GM12878 (cell line): ENCODE results near the gene RPS8. TPM values are rescaled to one million over a fixed set of nuclear protein-coding genes. Genes with fewer than 3 reads are reported as not detected.

Source experiments
- ASH2L ChIP-seq: fragments of 300-600, 200-600 bp; sonication (generic); IDR thresholded peaks from 2 replicates; pipeline ENCODE4 v1.6.1; 2017; ENCODE audit warnings: low read depth, mild to moderate bottlenecking, borderline replicate concordance
- BACH1 ChIP-seq: fragments of 450-650 bp; IDR thresholded peaks from 2 replicates; pipeline ENCODE4 v1.6.1; 2017; ENCODE audit warnings: mild to moderate bottlenecking, borderline replicate concordance
- BCL11A ChIP-seq: IDR thresholded peaks from 2 replicates; pipeline ENCODE4 v1.6.1; 2011; ENCODE audit warnings: low read depth, low read length
- BHLHE40 ChIP-seq, 2 experiments: fragments of 450-650 bp in 1 of 2; IDR thresholded peaks; 2 replicates each; pipeline ENCODE4 v1.6.1; 2011 to 2017; ENCODE audit warnings: low read depth in 2 of 2, borderline replicate concordance in 1 of 2, improper control_type of control experiment in 1 of 2, low read length in 1 of 2, mild to moderate bottlenecking in 1 of 2
- CBX5 ChIP-seq: sonication (generic); IDR thresholded peaks from 2 replicates; pipeline ENCODE4 v1.6.1; 2016; ENCODE audit warnings: low read depth, moderate library complexity, mild to moderate bottlenecking, inconsistent platforms
- CHD1 ChIP-seq: IDR thresholded peaks from 2 replicates; pipeline ENCODE4 v1.6.1; 2012; ENCODE audit warnings: low read depth, low read length, improper control_type of control experiment
- EGR1 ChIP-seq, 2 experiments: IDR thresholded peaks; 1 replicate in 1 of 2; 2 replicates in 1 of 2; pipeline ENCODE4 v1.6.1; 2011 to 2012; ENCODE audit warnings: low read depth in 2 of 2, low read length in 2 of 2, borderline replicate concordance in 1 of 2, mild to moderate bottlenecking in 1 of 2, moderate library complexity in 1 of 2
- EZH2 ChIP-seq: IDR thresholded peaks from 2 replicates; pipeline ENCODE4 v1.6.1; 2012; ENCODE audit warnings: low read depth, mild to moderate bottlenecking, control low read depth, inconsistent platforms, low read length, borderline replicate concordance; ENCODE audit not compliant: control insufficient read depth
- HDAC6 ChIP-seq: fragments of 200-600 bp; sonication (generic); IDR thresholded peaks from one replicate; pipeline ENCODE4 v1.8.0; 2017; ENCODE audit warnings: antibody characterized with exemption; ENCODE audit not compliant: unreplicated experiment
- IRF4 ChIP-seq: IDR thresholded peaks from 2 replicates; pipeline ENCODE4 v1.6.1; 2011; ENCODE audit warnings: low read depth, low read length
- JUND ChIP-seq: IDR thresholded peaks from 2 replicates; pipeline ENCODE4 v1.6.1; 2012; ENCODE audit warnings: low read depth, mild to moderate bottlenecking, low read length, improper control_type of control experiment, moderate library complexity
- MEF2B ChIP-seq: fragments of 450-650 bp; IDR thresholded peaks from 2 replicates; pipeline ENCODE4 v1.6.1; 2018; ENCODE audit warnings: mild to moderate bottlenecking, moderate library complexity; ENCODE audit not compliant: partially characterized antibody, poor library complexity, severe bottlenecking
- MXI1 ChIP-seq: fragments of 150-350 bp; IDR thresholded peaks from 2 replicates; pipeline ENCODE4 v1.6.1; 2011; ENCODE audit warnings: low read depth, mild to moderate bottlenecking, inconsistent platforms, low read length, improper control_type of control experiment
- NBN ChIP-seq: fragments of 450-650 bp; IDR thresholded peaks from 2 replicates; pipeline ENCODE4 v1.6.1; 2016
- NR2C2 ChIP-seq: IDR thresholded peaks from 2 replicates; pipeline ENCODE4 v1.6.1; 2011; ENCODE audit warnings: borderline replicate concordance, low read depth; ENCODE audit not compliant: control insufficient read depth, insufficient read length
- RAD51 ChIP-seq: fragments of 450-650 bp; IDR thresholded peaks from 2 replicates; pipeline ENCODE4 v1.6.1; 2016; ENCODE audit warnings: moderate library complexity, mild to moderate bottlenecking, inconsistent platforms
- RCOR1 ChIP-seq: conservative IDR thresholded peaks from 2 replicates; pipeline ENCODE4 v1.6.1; 2012; ENCODE audit warnings: low read depth, low read length, improper control_type of control experiment
- RUNX3 ChIP-seq: IDR thresholded peaks from 2 replicates; pipeline ENCODE4 v1.6.1; 2012; ENCODE audit warnings: low read length, inconsistent platforms
- SMAD5 ChIP-seq: IDR thresholded peaks from 2 replicates; pipeline ENCODE4 v1.6.1; 2016; ENCODE audit warnings: antibody characterized with exemption, low read depth
- SPI1 ChIP-seq: IDR thresholded peaks from 2 replicates; pipeline ENCODE4 v1.6.1; 2011; ENCODE audit warnings: low read depth, mild to moderate bottlenecking, low read length, moderate library complexity, borderline replicate concordance; ENCODE audit not compliant: insufficient read depth
- STAT3 ChIP-seq: IDR thresholded peaks from 2 replicates; pipeline ENCODE4 v1.6.1; 2011; ENCODE audit warnings: low read depth, low read length, improper control_type of control experiment
- WRNIP1 ChIP-seq: IDR thresholded peaks from 2 replicates; pipeline ENCODE4 v1.6.1; 2011; ENCODE audit warnings: low read depth, low read length, improper control_type of control experiment, borderline replicate concordance
- YY1 ChIP-seq: IDR thresholded peaks from 2 replicates; pipeline ENCODE4 v1.6.1; 2011; ENCODE audit warnings: low read depth, mild to moderate bottlenecking, low read length
- ZNF217 ChIP-seq: fragments of 450-650 bp; IDR thresholded peaks from 2 replicates; pipeline ENCODE4 v1.6.1; 2017; ENCODE audit warnings: antibody characterized with exemption, mild to moderate bottlenecking
- polyA plus RNA-seq, 11 experiments: library from polyadenylated mRNA; depleted of rRNA in 4 of 11; unstranded in 6 of 11; stranded (reverse) in 5 of 11; fragments of >200 nt; fragmentation: Nextera tagmentation in 4 of 11; fragmentation: Illumina TruSeq in 1 of 11; extraction: Ambion mirVana in 4 of 11; extraction: Trizol in 1 of 11; gene quantifications; 1 replicate in 1 of 11; 2 replicates in 10 of 11; pipeline versions ENCODE4 v1.2.1 to v1.2.3, GENCODE V29; 2011 to 2016; ENCODE audit warnings: inconsistent platforms in 2 of 11, missing spikeins in 2 of 11, low read depth in 1 of 11
- total RNA-seq, 4 experiments: library from RNA; depleted of rRNA in 3 of 4; stranded (reverse); fragments of >200 nt in 3 of 4; fragmentation: Illumina TruSeq in 1 of 4; extraction: Trizol in 1 of 4; gene quantifications; 2 replicates each; pipeline versions ENCODE4 v1.2.1 to v1.2.3, GENCODE V29; 2013 to 2021
- TF ChIP-seq, protein P1 (sequence below): fragments of 450-650 bp; IDR thresholded peaks from 2 replicates; pipeline ENCODE4 v1.6.1; 2017; ENCODE audit warnings: antibody characterized with exemption, mild to moderate bottlenecking, moderate library complexity
- TF ChIP-seq, protein P2 (sequence below): fragments of 450-650 bp; IDR thresholded peaks from 2 replicates; pipeline ENCODE4 v1.6.1; 2016; ENCODE audit warnings: mild to moderate bottlenecking

RPS8 gene
- total and polyA plus RNA-seq, 10 of the 15 experiments (the other 5 are each of a cell fraction or from before 2014, with no cell fraction given), result 1,296 to 3,461 (median 2,877) TPM

DNA sequence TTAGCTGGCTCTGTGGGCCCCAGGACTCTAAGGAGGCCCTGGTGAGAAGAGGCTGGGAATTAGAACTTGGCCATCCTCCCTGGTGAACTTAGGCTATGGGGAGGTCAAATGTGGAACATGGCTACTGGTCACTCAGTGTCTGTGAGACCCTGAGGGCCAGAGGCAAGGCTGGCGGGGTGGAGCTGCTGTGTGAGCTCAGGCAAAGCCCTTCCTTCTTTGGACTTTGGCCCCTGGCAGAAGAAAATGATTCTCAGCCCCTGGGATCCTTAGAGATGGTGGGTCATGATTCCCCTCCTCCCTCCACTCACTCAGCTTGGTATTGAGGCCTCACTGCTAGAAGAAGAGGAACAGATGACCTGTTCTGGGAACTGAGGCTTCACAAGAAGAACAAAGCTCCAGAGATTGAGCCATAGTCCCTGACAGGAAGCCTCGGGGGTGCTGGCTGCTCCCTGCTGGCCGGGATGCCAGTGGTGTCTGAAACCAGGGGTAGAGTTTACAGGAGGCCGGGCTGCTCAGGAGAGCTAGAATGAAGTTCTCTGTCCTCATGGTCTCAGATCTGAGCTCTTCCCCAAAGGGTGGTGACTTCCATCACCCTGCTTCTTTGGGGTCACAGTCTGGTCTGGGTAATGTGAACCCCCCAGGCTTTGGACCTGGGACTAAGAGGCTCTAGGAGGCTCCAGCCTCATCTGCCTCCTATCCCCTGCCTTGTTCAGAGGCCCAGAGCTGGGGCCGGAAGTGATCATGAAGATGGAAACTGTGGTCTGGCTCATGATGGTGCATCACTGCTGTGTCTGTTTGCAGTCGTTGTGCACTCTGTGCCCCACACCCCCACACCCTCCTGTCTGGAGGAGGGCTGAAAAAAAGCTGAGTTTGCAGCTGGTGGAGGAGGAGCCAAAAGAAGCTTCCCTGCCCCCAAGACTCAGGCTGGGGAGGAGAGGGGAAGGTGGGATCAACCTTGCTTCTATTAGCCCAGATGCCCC lies 33.9 kb downstream of the RPS8 start (continued):
- TF ChIP-seq ASH2L (peak; percentile 45; the same call in 1 of the 2 replicates), SMAD5 (no peak; the same call in 1 of the 2 replicates), ZNF217 (no peak), MXI1 (no peak), NBN (peak; percentile 66; the same call in 1 of the 2 replicates), BHLHE40 (IDR thresholded peaks at IDR 0.05; ENCODE audit: borderline replicate concordance in 1 of 2, low read depth in 2 of 2, low read length in 1 of 2) (peak; percentile 16 to 37; a peak in 1 of 4 replicates), STAT3 (no peak), WRNIP1 (no peak), NR2C2 (no peak), BACH1 (no peak), RAD51 (no peak), CHD1 (no peak), EZH2 (no peak), SPI1 (peak; percentile 46; the same call in 1 of the 2 replicates), CBX5 (no peak), IRF4 (no peak), HDAC6 (no peak), EGR1 (IDR thresholded peaks at IDR 0.05; ENCODE audit: borderline replicate concordance in 1 of 2, low read depth in 2 of 2, low read length in 2 of 2) (peak in 1 of 2 experiments; percentile 80; a peak in 2 of 3 replicates), RCOR1 (no peak), YY1 (peak; percentile 68), BCL11A (no peak), JUND (no peak), RUNX3 (no peak), MEF2B (no peak)
- TF ChIP-seq, protein P1, sequence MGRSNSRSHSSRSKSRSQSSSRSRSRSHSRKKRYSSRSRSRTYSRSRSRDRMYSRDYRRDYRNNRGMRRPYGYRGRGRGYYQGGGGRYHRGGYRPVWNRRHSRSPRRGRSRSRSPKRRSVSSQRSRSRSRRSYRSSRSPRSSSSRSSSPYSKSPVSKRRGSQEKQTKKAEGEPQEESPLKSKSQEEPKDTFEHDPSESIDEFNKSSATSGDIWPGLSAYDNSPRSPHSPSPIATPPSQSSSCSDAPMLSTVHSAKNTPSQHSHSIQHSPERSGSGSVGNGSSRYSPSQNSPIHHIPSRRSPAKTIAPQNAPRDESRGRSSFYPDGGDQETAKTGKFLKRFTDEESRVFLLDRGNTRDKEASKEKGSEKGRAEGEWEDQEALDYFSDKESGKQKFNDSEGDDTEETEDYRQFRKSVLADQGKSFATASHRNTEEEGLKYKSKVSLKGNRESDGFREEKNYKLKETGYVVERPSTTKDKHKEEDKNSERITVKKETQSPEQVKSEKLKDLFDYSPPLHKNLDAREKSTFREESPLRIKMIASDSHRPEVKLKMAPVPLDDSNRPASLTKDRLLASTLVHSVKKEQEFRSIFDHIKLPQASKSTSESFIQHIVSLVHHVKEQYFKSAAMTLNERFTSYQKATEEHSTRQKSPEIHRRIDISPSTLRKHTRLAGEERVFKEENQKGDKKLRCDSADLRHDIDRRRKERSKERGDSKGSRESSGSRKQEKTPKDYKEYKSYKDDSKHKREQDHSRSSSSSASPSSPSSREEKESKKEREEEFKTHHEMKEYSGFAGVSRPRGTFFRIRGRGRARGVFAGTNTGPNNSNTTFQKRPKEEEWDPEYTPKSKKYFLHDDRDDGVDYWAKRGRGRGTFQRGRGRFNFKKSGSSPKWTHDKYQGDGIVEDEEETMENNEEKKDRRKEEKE, result no peak
- TF ChIP-seq, protein P2, sequence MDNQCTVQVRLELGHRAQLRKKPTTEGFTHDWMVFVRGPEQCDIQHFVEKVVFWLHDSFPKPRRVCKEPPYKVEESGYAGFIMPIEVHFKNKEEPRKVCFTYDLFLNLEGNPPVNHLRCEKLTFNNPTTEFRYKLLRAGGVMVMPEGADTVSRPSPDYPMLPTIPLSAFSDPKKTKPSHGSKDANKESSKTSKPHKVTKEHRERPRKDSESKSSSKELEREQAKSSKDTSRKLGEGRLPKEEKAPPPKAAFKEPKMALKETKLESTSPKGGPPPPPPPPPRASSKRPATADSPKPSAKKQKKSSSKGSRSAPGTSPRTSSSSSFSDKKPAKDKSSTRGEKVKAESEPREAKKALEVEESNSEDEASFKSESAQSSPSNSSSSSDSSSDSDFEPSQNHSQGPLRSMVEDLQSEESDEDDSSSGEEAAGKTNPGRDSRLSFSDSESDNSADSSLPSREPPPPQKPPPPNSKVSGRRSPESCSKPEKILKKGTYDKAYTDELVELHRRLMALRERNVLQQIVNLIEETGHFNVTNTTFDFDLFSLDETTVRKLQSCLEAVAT, result 0 out of 2 replicates have a peak, but pooled peaks have one; percentile 17
